NCI-H187 treated with DMSO at 0.1 percent for 48 hours (cell line): Measurements from ENCODE around the gene CD80.

Experiments used
- DNase-seq: peaks from one replicate; lab custom pipeline; 2025; lab: John Stamatoyannopoulos, UW

The CD80 gene

GRCh38 chr3:119547227-119547626 is 12.2 kb downstream of the CD80 start:
- DNase-seq: no peak

GRCh38 chr3:119543147-119543546 is 16.3 kb downstream of the CD80 start:
- no peak for DNase-seq

GRCh38 chr3:119542168-119542767 is 17.1 kb downstream of the CD80 start:
- no peak for DNase-seq

- no peak for DNase-seq
These were observed 17.9 kb downstream of the CD80 start for GRCh38 chr3:119541547-119541946.

GRCh38 chr3:119538772-119539171 is 20.6 kb downstream of the CD80 start:
- DNase-seq: no peak

GRCh38 chr3:119536757-119537156 is 22.7 kb downstream of the CD80 start:
- DNase-seq: no peak

- DNase-seq: no peak
These were observed 25.1 kb downstream of the CD80 start for GRCh38 chr3:119534296-119534695.

GRCh38 chr3:119531151-119531550 is 28.3 kb downstream of the CD80 start:
- DNase-seq: no peak

- no peak for DNase-seq
These were observed 29.0 kb downstream of the CD80 start for GRCh38 chr3:119530456-119530855.

GRCh38 chr3:119529883-119530282 is 29.5 kb downstream of the CD80 start:
- no peak for DNase-seq

- DNase-seq: no peak
These were observed 31.7 kb downstream of the CD80 start for GRCh38 chr3:119527714-119528113.

GRCh38 chr3:119524931-119525662 is 34.3 kb downstream of the CD80 start:
- DNase-seq: no peak

- DNase-seq: no peak
These were observed 41.4 kb downstream of the CD80 start for GRCh38 chr3:119518026-119518425.

- no peak for DNase-seq
These were observed 42.3 kb downstream of the CD80 start for GRCh38 chr3:119517112-119517511.

- no peak for DNase-seq
These were observed 44.8 kb downstream of the CD80 start for GRCh38 chr3:119514637-119515036.

- no peak for DNase-seq
These were observed 48.7 kb downstream of the CD80 start for GRCh38 chr3:119510690-119511089.

- no peak for DNase-seq
These were observed 51.1 kb downstream of the CD80 start for GRCh38 chr3:119508172-119508845.

GRCh38 chr3:119507404-119507803 is 52.0 kb downstream of the CD80 start:
- DNase-seq: no peak

GRCh38 chr3:119506631-119507030 is 52.8 kb downstream of the CD80 start:
- no peak for DNase-seq

- no peak for DNase-seq
These were observed 58.5 kb downstream of the CD80 start for GRCh38 chr3:119500901-119501300.

GRCh38 chr3:119500265-119500664 is 59.1 kb downstream of the CD80 start:
- no peak for DNase-seq

- DNase-seq: peak; percentile 81
These were observed 61.0 kb downstream of the CD80 start, which contains the start of gene TIMMDC1 for GRCh38 chr3:119498186-119499011. TSS of gene TIMMDC1 (plus strand) at chr3:119498547. CDS start at chr3:119498734, 187 bp downstream.
